Endothelial cell of umbilical vein (primary cell): ENCODE data around the gene LAMTOR5. TPM values are rescaled to one million over a fixed set of nuclear protein-coding genes. Genes with fewer than 3 reads are reported as not detected.

Source experiments
- BruUV-seq: library from RNA; stranded (reverse); fragments of 400-500 nt; replicated peaks from 2 replicates; lab custom pipeline; 2021; lab: Mats Ljungman, UMichigan
- CTCF ChIA-PET: fragments of 300-600, 350-600 bp; sonication (Branson Sonifier 250); formaldehyde crosslinking; loops from one replicate; lab custom pipeline; 2021; ENCODE audit warnings: antibody characterized with exemption, inconsistent platforms; lab: Charles Lee
- POLR2A ChIA-PET: fragments of 300-600, 350-600 bp; sonication (Branson Sonifier 250); formaldehyde crosslinking; loops from one replicate; lab custom pipeline; 2021; ENCODE audit warnings: antibody characterized with exemption, inconsistent platforms; lab: Charles Lee
- DNase-seq: peaks from one replicate; pipeline ENCODE4 v3.0.0-alpha.2; 2011; ENCODE audit warnings: low read depth, low spot score
- FAIRE-seq: peaks from 2 replicates; lab custom pipeline; 2011; peaks lifted over from hg19 to GRCh38; lab: Jason Lieb, UNC
- H2AFZ ChIP-seq: 2 replicates; pipeline ENCODE4 v1.6.0; 2012; ENCODE audit warnings: low read depth, low read length, control low read depth, inconsistent platforms
- H3K27ac ChIP-seq: 2 replicates; pipeline ENCODE4 v1.5.1; 2011; ENCODE audit warnings: low read depth, mild to moderate bottlenecking, control low read depth, low read length, moderate library complexity; ENCODE audit not compliant: insufficient read depth
- H3K27me3 ChIP-seq, 2 experiments: 2 replicates each; pipeline versions ENCODE4 v1.6.0 to v1.6.1; 2011; ENCODE audit warnings: low read length in 2 of 2, mixed read lengths in 1 of 2; ENCODE audit not compliant: control insufficient read depth in 2 of 2, insufficient read depth in 2 of 2
- H3K36me3 ChIP-seq, 2 experiments: 2 replicates in 1 of 2; 3 replicates in 1 of 2; pipeline ENCODE4 v1.5.1; 2011; ENCODE audit warnings: low read length in 2 of 2, mild to moderate bottlenecking in 1 of 2, moderate library complexity in 1 of 2; ENCODE audit not compliant: control insufficient read depth in 2 of 2, insufficient read depth in 2 of 2; ENCODE audit errors: extremely low read depth in 1 of 2
- H3K4me1 ChIP-seq: 3 replicates; pipeline ENCODE4 v1.5.1; 2011; ENCODE audit warnings: mild to moderate bottlenecking, low read length; ENCODE audit not compliant: control insufficient read depth, insufficient read depth; ENCODE audit errors: extremely low read depth
- H3K4me2 ChIP-seq: 2 replicates; pipeline ENCODE4 v1.6.1; 2011; ENCODE audit warnings: low read length, control low read depth, mixed read lengths; ENCODE audit not compliant: insufficient read depth
- H3K4me3 ChIP-seq, 3 experiments: fragments of 200-600 bp in 1 of 3; sonication (generic), shearing (Covaris generic) in 1 of 3; replicated peaks in 1 of 3; 2 replicates each; pipeline ENCODE4 v1.5.1; 2011 to 2016; ENCODE audit warnings: control low read depth in 3 of 3, low read length in 3 of 3, mild to moderate bottlenecking in 2 of 3, inconsistent platforms in 1 of 3, low read depth in 1 of 3, moderate library complexity in 1 of 3; ENCODE audit not compliant: insufficient read depth in 1 of 3
- H3K79me2 ChIP-seq: 2 replicates; pipeline ENCODE4 v1.6.0; 2012; ENCODE audit warnings: low read length, inconsistent platforms; ENCODE audit not compliant: control insufficient read depth, insufficient read depth
- H3K9ac ChIP-seq: replicated peaks from 2 replicates; pipeline ENCODE3; 2011; ENCODE audit warnings: low read length, control low read depth; ENCODE audit not compliant: insufficient read depth; ENCODE audit errors: extremely low read depth
- H3K9me1 ChIP-seq: replicated peaks from 3 replicates; pipeline ENCODE4 v1.6.0; 2011; ENCODE audit warnings: mild to moderate bottlenecking, low read length; ENCODE audit not compliant: control insufficient read depth, insufficient read depth; ENCODE audit errors: extremely low read depth
- H3K9me3 ChIP-seq: replicated peaks from 2 replicates; pipeline ENCODE4 v1.5.1; 2012; ENCODE audit warnings: low read length, inconsistent platforms; ENCODE audit not compliant: control insufficient read depth, insufficient read depth
- H4K20me1 ChIP-seq: replicated peaks from 2 replicates; pipeline ENCODE3; 2011; ENCODE audit warnings: mild to moderate bottlenecking, low read length; ENCODE audit not compliant: control insufficient read depth, insufficient read depth; ENCODE audit errors: extremely low read depth
- CTCF ChIP-seq, 2 donors: IDR thresholded peaks; 1 replicate in 1 of 2; 2 replicates in 1 of 2; pipeline ENCODE4 v1.5.1; 2011; ENCODE audit warnings: low read length in 2 of 2, mild to moderate bottlenecking in 2 of 2, moderate library complexity in 2 of 2, control low read depth in 1 of 2, inconsistent platforms in 1 of 2, low read depth in 1 of 2; ENCODE audit not compliant: insufficient read depth in 1 of 2; ENCODE audit errors: extremely low read depth in 1 of 2
- EZH2 ChIP-seq: IDR thresholded peaks from 2 replicates; pipeline ENCODE4 v1.6.1; 2012; ENCODE audit warnings: borderline replicate concordance, low read depth, mild to moderate bottlenecking, moderate library complexity, low read length, inconsistent platforms; ENCODE audit not compliant: severe bottlenecking
- GATA2 ChIP-seq: IDR thresholded peaks from 2 replicates; pipeline ENCODE4 v1.7.0; 2011; ENCODE audit warnings: low read depth, mild to moderate bottlenecking, moderate library complexity, mixed read lengths, low read length; ENCODE audit not compliant: insufficient read length, insufficient read depth
- JUN ChIP-seq: IDR thresholded peaks from 2 replicates; pipeline ENCODE4 v1.6.1; 2011; ENCODE audit warnings: borderline replicate concordance, low read depth; ENCODE audit not compliant: insufficient read length, insufficient read depth
- MAX ChIP-seq: IDR thresholded peaks from 2 replicates; pipeline ENCODE4 v1.6.1; 2011; ENCODE audit not compliant: insufficient read depth, insufficient read length
- MYC ChIP-seq: IDR thresholded peaks from one replicate; pipeline ENCODE4 v1.6.1; 2011; ENCODE audit warnings: mild to moderate bottlenecking, low read depth, low read length
- POLR2A ChIP-seq: IDR thresholded peaks from 2 replicates; pipeline ENCODE4 v1.6.1; 2012; ENCODE audit warnings: low read depth, mild to moderate bottlenecking, control low read depth, low read length
- dilution Hi-C: fragments of 300-500 bp; cut with MboI; formaldehyde crosslinking; loops from one replicate; pipeline ENCODE4 v1.15.0; 2019; ENCODE audit warnings: low sequenced_read_pairs; ENCODE audit not compliant: extremely low pct_ligation_motif_present
- intact Hi-C: fragments of 100-400 bp; cut with micrococcal nuclease; formaldehyde crosslinking; loops from one replicate; pipeline ENCODE4 v1.10.0; 2022
- polyA plus RNA-seq, 4 experiments: library from polyadenylated mRNA; depleted of rRNA in 3 of 4; stranded (reverse) in 3 of 4; unstranded in 1 of 4; fragments of >200 nt; gene quantifications; 2 replicates each; pipeline versions ENCODE4 v1.2.1 to v1.2.3, GENCODE V29; 2011 to 2012; ENCODE audit warnings: missing spikeins in 1 of 4
- total RNA-seq: library from RNA; stranded (reverse); gene quantifications from 2 replicates; pipeline ENCODE4 v1.2.3, GENCODE V29; 2021

LAMTOR5 gene
- total and polyA plus RNA-seq, 2 donors (not counting 3 experiments of a cell fraction or from before 2014, with no cell fraction given) = 150 to 503 TPM

- Histone ChIP-seq H4K20me1 (peaks cover 2% of the 10 kb centered on the region), H3K27me3 (no peaks in the 10 kb centered on the region), H3K4me1 (no peaks in the 10 kb centered on the region), H3K4me3 (no peak overlapping the region), H3K9me3 (no peaks in the 10 kb centered on the region), H3K79me2 (peaks cover 69% of the 10 kb centered on the region), H3K4me2 (no peak overlapping the region), H2AFZ (no peak overlapping the region), H3K36me3 (peaks cover 0 to 7% of the 10 kb centered on the region in 2 experiments), H3K9ac (no peak overlapping the region), H3K27ac (no peak overlapping the region), H3K9me1 (peaks cover 4% of the 10 kb centered on the region)
- dilution Hi-C loops (no loop called here), intact Hi-C loops (no loop called here)
- ChIA-PET POLR2A (no interaction called here), CTCF (no interaction called here)
- BruUV-seq = no TSS peak
- TF ChIP-seq MYC (no peak), MAX (no peak), POLR2A (no peak), GATA2 (no peak), JUN (no peak), EZH2 (no peak), CTCF (IDR thresholded peaks at IDR 0.05; ENCODE audit: extremely low read depth in 1 of 2, insufficient read depth in 1 of 2, low read depth in 1 of 2, low read length in 2 of 2) (no peak)
- no peak for FAIRE-seq
- no peak for DNase-seq
These were observed 52.2 kb downstream of the LAMTOR5 start for GRCh38 chr1:110355321-110355720.

Other genes starting within 250 kb of the LAMTOR5 start
- 12.3 and 22.5 TPM in 2 replicates for gene KCNC4, start 197.4 kb downstream of the LAMTOR5 start, total RNA-seq
- gene KCNC4, start 197.4 kb downstream of the LAMTOR5 start, polyA plus RNA-seq = 6.7 and 7.3 TPM in 2 replicates
- 26.9 and 29.5 TPM in 2 replicates for gene RBM15, start 68.3 kb downstream of the LAMTOR5 start, total RNA-seq
- gene RBM15, start 68.3 kb downstream of the LAMTOR5 start, polyA plus RNA-seq = 7.3 and 8.5 TPM in 2 replicates
- 2.1 and 2.8 TPM in 2 replicates for gene SLC16A4, start 16.7 kb downstream of the LAMTOR5 start, total RNA-seq
- gene SLC16A4, start 16.7 kb downstream of the LAMTOR5 start, polyA plus RNA-seq = 6.3 and 7.2 TPM in 2 replicates
- gene PROK1, start 43.5 kb upstream of the LAMTOR5 start, total RNA-seq = not detected in 2 replicates
- not detected in 2 replicates for gene PROK1, start 43.5 kb upstream of the LAMTOR5 start, polyA plus RNA-seq
- not detected in 2 replicates for gene KCNA10, start 111.5 kb upstream of the LAMTOR5 start, total RNA-seq
- gene KCNA10, start 111.5 kb upstream of the LAMTOR5 start, polyA plus RNA-seq = not detected in 2 replicates
- gene KCNA2, start 198.7 kb upstream of the LAMTOR5 start, total RNA-seq = not detected in 2 replicates
- not detected in 2 replicates for gene KCNA2, start 198.7 kb upstream of the LAMTOR5 start, polyA plus RNA-seq